ENCODE measurements around the gene EML5. TPM values are rescaled to one million over a fixed set of nuclear protein-coding genes. Genes with fewer than 3 reads are reported as not detected.

The EML5 gene
- polyA plus RNA-seq, 3 donors = not detected

- Mint-ChIP-seq H3K27me3 (ENCODE audit: low read depth in 3 of 3) (peaks cover 1 to 9% (median 8%) of the 10 kb centered on the region in 3 donors), H3K27ac (no peak overlapping the region), H3K4me3 (no peak overlapping the region), H3K9me3 (peaks cover 0 to 25% (median 8%) of the 10 kb centered on the region in 7 donors), H3K4me1 (peaks cover 6% of the 10 kb centered on the region), H3K36me3 (no peaks in the 10 kb centered on the region)
- no peaks in the 10 kb centered on the region for H3K4me1 ChIP-seq (ENCODE audit: control insufficient read depth in 1 of 2, insufficient read depth in 2 of 2, low read length in 2 of 2)
- no peaks in the 10 kb centered on the region for H4K20me1 ChIP-seq (ENCODE audit: insufficient read depth, low read length)
- no peak overlapping the region for H3K9ac ChIP-seq (ENCODE audit: insufficient read depth, low read length, poor library complexity, severe bottlenecking)
- intact Hi-C loops (cut with micrococcal nuclease) = no loop called here
- H3K4me2 ChIP-seq (replicated peaks; ENCODE audit: extremely low read depth, low read length, poor library complexity, severe bottlenecking) = no peak overlapping the region
- DNase-seq = no peak
- no peak overlapping the region for H2AFZ ChIP-seq (ENCODE audit: insufficient read depth, low read depth, low read length, poor library complexity, severe bottlenecking)
- H3K4me3 ChIP-seq (replicated peaks in 1 of 3; ENCODE audit: low read depth in 2 of 3, low read length in 3 of 3) = no peak overlapping the region
- no peak overlapping the region for H3K27ac ChIP-seq (ENCODE audit: low read depth in 1 of 2, low read length in 2 of 2)
- H3K9me3 ChIP-seq (replicated peaks in 1 of 2; ENCODE audit: control insufficient read depth in 1 of 2, insufficient read depth in 1 of 2, low read length in 2 of 2) = no peaks in the 10 kb centered on the region
- H3K27me3 ChIP-seq (ENCODE audit: control insufficient read depth in 2 of 2, insufficient read depth in 2 of 2, low read length in 2 of 2) = no peaks in the 10 kb centered on the region
- no peaks in the 10 kb centered on the region for H3K79me2 ChIP-seq (ENCODE audit: insufficient read depth, low read length)
- H3K36me3 ChIP-seq (replicated peaks in 1 of 2; ENCODE audit: control insufficient read depth in 1 of 2, insufficient read depth in 2 of 2, low read length in 2 of 2) = no peaks in the 10 kb centered on the region
- TF ChIP-seq, protein P1, sequence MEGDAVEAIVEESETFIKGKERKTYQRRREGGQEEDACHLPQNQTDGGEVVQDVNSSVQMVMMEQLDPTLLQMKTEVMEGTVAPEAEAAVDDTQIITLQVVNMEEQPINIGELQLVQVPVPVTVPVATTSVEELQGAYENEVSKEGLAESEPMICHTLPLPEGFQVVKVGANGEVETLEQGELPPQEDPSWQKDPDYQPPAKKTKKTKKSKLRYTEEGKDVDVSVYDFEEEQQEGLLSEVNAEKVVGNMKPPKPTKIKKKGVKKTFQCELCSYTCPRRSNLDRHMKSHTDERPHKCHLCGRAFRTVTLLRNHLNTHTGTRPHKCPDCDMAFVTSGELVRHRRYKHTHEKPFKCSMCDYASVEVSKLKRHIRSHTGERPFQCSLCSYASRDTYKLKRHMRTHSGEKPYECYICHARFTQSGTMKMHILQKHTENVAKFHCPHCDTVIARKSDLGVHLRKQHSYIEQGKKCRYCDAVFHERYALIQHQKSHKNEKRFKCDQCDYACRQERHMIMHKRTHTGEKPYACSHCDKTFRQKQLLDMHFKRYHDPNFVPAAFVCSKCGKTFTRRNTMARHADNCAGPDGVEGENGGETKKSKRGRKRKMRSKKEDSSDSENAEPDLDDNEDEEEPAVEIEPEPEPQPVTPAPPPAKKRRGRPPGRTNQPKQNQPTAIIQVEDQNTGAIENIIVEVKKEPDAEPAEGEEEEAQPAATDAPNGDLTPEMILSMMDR (IDR thresholded peaks at IDR 0.05) = no peak
These were observed 15.6 kb upstream of the EML5 start for GRCh38 chr14:88808359-88808758.

GRCh38 chr14:88804477-88804876 is 11.7 kb upstream of the EML5 start:
- Mint-ChIP-seq H3K4me3 (no peak overlapping the region), H3K27me3 (ENCODE audit: low read depth in 3 of 3) (peaks cover 3 to 13% (median 4%) of the 10 kb centered on the region in 3 donors), H3K36me3 (no peaks in the 10 kb centered on the region), H3K27ac (no peak overlapping the region), H3K4me1 (peaks cover 6% of the 10 kb centered on the region), H3K9me3 (peaks cover 2 to 25% (median 11%) of the 10 kb centered on the region in 7 donors)
- H3K4me1 ChIP-seq (ENCODE audit: control insufficient read depth in 1 of 2, insufficient read depth in 2 of 2, low read length in 2 of 2) = no peaks in the 10 kb centered on the region
- H3K9me3 ChIP-seq (replicated peaks in 1 of 2; ENCODE audit: control insufficient read depth in 1 of 2, insufficient read depth in 1 of 2, low read length in 2 of 2) = no peaks in the 10 kb centered on the region
- no peak for DNase-seq
- TF ChIP-seq, protein P1 (IDR thresholded peaks at IDR 0.05) = no peak
- H3K79me2 ChIP-seq (ENCODE audit: insufficient read depth, low read length) = no peaks in the 10 kb centered on the region
- no peak overlapping the region for H3K4me2 ChIP-seq (replicated peaks; ENCODE audit: extremely low read depth, low read length, poor library complexity, severe bottlenecking)
- H3K36me3 ChIP-seq (replicated peaks in 1 of 2; ENCODE audit: control insufficient read depth in 1 of 2, insufficient read depth in 2 of 2, low read length in 2 of 2) = no peaks in the 10 kb centered on the region
- no peak overlapping the region for H3K27ac ChIP-seq (ENCODE audit: low read depth in 1 of 2, low read length in 2 of 2)
- WGBS (ENCODE audit: insufficient coverage) = no CpG with 5 or more reads among the region's 1 CpG
- H3K27me3 ChIP-seq (ENCODE audit: control insufficient read depth in 2 of 2, insufficient read depth in 2 of 2, low read length in 2 of 2) = no peaks in the 10 kb centered on the region
- H2AFZ ChIP-seq (ENCODE audit: insufficient read depth, low read depth, low read length, poor library complexity, severe bottlenecking) = no peak overlapping the region
- intact Hi-C loops (cut with micrococcal nuclease) = no loop called here
- no peaks in the 10 kb centered on the region for H4K20me1 ChIP-seq (ENCODE audit: insufficient read depth, low read length)
- no peak overlapping the region for H3K4me3 ChIP-seq (replicated peaks in 1 of 3; ENCODE audit: low read depth in 2 of 3, low read length in 3 of 3)
- no peak overlapping the region for H3K9ac ChIP-seq (ENCODE audit: insufficient read depth, low read length, poor library complexity, severe bottlenecking)
